Left forelimb (tissue), 1 donor: ENCODE results near the gene TRIM14.
A peak's percentile ranks its signal among the peaks of the same experiment; 100 is the strongest.
"Not testable (repeated sequence)": the region's sequence is repeated elsewhere in the genome, so short reads cannot be mapped to it uniquely, and the experiment has no call there.

Source experiments
- DNase-seq: peaks from one replicate; pipeline ENCODE4 v3.0.0-alpha.2; 2018; ENCODE audit warnings: low spot score

Gene TRIM14

DNA sequence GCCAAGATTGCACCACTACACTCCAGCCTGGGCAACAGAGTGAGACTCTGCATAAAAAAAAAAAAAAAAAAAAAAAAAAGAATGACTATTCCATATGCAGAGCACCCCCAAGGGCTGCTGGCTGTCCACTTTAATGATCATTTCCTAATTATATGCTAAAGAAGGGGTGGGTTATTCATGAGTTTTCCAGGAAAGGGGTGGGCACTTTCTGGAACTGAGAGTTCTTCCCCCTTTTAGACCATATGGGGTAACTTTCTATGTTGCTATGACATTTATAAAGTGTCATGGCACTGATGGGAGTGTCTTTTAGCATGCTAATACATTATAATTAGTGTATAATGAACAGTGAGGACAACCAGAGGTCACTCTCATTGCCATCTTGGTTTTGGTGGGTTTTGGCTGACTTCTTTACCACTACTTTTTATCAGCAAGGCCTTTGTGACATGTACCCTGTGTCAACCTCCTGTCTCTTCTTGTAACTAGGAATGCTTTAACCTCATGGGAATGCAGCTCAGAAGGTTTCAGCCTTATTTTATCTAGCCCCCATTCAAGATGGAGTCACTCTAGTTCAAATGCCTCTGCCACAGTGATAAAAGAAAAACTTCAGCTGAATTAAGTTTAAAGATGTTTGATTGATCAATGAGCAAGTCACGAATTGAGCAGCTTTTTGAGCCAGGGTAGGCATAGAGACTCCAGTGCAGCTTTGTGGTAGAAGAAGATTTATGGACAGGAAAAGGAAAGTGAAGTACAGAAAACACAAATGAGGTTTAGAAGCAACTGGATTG lies 69.5 kb downstream of the TRIM14 start:
- DNase-seq = no peak

DNA sequence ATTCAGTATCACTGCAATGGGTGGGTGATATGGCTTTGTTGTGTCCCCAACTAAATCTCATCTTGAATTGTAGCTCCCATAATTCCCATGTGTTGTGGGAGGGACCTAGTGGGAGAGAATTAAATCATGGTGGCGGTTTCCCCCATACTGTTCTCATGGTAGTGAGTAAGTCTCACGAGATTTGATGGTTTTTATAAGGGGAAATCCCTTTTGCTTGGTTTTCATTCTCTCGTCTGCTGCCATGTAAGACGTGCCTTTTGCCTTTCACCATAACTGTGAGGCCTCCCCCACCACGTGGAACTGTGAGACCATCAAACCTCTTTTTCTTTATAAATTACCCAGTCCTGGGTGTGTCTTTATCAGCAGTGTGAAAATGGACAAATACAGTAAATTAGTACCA lies 72.0 kb downstream of the TRIM14 start:
- no peak for DNase-seq

DNA sequence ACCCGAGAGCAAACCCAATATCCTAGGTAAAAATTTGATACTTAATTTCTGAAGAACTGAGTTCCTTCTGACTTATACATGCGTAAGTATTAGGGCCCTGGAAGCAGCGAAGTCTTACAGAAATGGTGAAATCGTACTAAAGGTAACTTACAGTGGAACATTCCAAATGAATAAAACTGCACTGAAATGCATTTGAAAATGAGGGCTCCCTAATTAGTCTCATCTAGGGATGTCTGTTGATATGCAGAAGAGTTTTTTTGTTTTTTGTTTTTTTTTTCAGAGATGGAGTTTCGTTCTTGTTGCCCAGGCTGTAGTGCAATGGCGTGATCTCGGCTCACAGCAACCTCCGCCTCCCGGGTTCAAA lies 72.9 kb downstream of the TRIM14 start:
- DNase-seq = no peak

DNA sequence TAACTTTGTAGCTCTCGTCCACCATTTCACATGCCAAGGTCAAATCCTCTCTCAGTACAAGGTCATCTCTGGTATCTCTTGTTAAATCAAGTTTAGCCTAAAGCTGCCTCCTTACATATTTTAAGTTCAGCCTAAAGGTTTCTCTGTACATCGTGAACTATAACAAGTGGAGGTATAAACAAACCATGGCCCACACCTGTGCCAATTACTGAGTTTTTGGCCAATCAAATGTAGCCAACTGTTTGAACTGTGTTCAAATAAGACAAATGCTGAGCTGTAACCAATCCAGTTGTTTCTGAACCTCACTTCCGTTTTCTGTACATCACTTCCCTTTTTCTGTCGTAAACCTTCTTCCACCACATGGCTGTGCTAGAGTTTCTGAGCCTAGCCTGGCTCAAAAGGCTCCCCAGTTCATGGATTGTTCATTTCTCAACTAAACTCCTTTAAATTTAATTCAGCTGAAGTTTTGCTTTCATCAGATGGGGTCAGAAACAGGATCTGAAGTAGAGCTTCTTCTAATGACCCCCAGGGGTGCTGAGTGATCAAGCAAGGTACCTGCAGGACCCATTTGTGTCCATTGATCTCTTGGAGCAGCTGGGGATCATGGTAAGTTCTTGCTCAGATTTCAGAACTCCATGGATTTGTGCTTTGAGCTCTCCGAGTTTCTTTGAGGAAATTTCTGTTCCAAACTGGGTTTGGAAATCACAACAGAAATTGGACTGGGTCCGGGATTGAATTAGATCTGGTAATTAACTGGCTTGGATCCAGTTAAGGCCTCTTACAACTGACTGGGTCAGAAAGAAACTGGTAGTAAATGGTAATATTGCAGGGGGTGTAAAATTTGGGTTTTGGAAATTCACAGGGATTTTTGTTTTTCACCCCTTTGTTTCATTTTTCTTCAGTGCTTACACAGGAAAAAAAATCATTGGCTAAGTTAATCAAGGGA lies 73.5 kb downstream of the TRIM14 start:
- no peak for DNase-seq

DNA sequence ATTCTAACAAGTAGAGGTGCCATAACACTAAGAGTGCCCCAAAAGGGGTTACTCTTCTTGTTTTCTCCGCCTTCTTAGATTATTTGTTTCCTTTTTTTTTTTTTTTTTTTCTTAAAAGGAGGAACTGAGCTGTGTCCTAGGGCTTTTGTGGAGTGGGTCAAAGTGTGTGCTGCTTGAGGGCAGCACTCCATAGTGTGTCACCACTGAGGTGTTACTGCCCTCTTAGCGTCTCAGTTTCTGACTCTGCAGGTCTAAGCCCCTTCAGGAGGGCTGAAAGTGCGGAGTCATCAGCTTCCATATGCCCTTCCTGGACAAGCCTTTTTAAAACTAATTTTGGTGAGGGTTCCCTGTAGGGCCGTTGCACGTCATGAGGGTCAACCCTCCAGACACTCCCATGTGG lies 75.1 kb downstream of the TRIM14 start:
- no peak for DNase-seq

DNA sequence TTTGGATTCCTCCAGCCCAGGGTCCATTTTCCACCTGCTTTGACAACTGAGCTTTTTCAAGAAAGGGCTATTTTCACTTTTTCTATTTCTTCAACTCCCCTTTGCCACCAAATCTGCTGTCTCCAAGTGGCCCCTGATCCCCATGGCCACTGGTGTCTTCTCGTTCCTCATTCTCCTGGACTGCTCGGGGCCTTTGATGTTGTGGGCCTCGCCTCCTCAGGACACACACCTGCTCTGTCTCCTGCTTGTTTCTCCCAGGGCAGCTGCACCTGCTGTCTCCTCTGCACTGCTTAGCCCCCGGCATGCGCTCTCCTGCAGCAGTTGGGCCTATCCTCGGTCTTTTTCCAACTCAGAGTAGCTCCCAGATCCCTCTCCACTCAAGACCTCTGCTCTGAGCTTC lies 78.8 kb downstream of the TRIM14 start:
- DNase-seq = no peak

DNA sequence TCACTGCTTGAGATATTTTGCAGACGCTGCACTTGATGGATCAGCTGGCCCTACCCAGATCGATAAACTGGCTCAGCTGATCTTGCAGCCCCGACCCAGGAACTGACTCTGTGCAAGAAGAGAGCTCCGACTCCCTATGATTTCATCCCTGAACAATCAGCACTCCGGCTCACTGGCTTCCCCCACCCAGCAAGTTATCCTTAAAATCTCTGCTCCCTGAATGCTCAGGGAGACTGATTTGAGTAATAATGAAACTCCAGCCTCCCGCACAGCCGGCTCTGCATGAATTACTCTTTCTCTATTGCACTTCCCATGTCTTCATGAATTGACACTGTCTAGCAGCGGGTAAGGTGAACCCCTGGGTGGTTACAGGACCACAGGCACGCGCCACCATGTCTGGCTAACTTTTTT lies 79.4 kb downstream of the TRIM14 start:
- DNase-seq = no peak

DNA sequence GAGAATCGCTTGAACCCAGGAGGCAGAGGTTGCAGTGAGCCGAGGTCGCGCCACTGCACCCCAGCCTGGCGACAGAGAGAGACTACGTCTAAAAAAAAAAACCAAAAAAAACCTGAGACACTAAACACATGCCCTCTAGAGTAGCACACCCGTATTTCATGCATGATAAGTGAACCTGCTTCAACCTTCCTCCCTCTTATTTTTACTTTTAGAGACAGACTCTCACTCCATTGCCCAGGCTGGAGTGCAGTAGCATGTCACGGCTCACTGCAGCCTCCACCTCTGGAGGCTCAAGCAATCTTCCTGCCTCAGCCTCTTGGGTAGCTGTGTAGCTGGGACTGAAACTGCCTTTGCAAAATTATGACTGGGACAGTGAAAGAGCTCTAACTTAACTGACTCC lies 80.1 kb downstream of the TRIM14 start:
- DNase-seq = no peak

DNA sequence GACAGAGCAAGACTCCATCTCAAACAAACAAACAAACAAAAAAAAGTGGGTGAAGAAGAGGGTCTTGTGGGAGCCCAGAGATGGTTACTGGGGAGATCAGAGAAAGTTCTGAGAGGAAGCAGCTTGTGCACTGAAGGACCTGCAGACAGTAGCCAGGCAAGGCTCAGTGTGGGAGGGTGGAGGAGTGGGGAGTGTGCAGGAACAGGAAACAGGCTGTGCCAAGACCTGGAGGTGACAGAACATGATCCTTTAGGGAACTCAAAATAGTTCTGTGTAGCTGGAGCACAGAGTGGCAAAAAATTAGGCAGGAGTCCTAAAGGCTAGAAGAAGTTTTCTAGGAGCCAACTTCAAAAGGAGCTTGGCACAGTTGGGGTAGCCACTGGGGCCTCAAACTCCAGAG lies 81.7 kb downstream of the TRIM14 start:
- DNase-seq = no peak

DNA sequence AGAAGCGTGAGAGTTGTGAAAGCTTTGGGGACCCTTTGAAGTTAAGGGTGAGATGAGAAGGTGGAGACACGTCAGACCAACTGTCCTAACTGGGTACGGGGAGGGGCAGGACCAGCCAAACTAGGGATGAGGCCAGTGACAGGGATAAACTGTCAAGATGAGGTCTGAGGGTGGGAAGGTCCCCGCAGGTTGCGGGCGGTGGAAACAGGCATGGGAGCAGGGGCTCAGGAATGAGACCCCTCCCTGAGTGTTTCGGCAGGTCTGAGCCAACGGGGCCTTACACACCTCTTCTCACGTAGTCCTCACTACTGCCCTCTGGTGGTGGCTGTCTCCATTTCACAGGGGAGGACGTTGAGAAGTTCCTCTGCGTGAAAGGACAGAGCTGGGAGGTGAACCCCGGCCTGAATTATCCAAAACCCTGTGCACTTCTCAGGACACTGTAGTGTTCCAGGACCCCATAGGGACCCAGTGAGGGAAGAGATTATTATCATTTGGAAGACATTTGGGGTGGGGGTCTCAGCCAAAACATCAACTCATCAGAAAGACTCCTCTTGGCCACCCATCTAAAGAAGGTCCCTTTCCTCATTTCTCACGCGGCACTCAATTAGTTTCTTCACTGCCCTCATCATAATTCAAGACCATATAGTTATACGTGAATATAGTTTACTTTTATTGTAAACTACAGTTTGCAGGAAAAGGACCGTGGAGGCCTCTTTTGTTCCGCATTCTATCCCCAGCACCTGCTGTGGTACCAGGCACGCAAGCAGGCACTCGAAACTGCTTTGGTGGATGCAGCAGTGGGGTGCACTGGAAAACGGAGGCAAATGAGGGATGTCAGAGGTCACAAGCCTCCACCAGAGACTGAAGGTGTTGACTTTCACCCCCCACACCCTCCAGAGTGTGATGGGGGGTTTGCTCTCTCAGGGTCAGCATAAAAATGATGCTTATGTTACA lies 84.2 kb downstream of the TRIM14 start:
- DNase-seq = peak; percentile 78

DNA sequence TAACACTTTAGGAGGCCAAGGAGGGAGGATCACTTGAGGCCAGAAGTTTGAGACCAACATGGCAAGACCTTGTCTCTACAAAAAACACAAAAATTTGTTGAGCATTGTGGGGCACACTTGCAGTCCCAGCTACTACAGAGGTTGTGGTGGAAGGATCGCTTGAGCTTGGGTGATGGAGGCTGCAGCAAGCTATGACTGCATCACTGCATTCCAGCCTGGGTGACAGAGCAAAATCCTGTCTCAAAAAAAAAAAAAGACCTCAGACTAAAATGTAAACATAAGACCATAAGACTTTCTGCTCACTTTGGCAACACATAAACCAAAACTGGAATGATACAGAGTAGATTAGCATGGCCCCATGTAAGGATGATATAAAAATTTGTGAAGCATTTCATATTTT lies 87.1 kb downstream of the TRIM14 start:
- DNase-seq = no peak

DNA sequence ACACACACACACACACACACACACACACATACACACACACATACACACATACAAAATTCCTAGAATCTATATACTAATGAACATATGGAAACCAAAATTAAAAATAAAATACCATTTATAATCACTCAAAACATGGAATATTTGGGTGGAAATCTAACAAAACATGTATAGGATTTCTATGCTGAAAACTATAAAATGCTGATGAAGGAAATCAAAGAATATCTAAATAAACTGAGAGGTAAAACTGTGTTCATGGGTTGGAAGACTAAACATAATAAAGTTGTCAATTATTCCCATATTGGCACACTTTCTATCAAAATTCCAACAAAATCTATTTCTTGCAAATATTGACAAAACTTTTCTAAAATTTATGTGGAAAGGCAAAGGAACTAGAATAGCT lies 87.9 kb downstream of the TRIM14 start:
- DNase-seq = no peak

DNA sequence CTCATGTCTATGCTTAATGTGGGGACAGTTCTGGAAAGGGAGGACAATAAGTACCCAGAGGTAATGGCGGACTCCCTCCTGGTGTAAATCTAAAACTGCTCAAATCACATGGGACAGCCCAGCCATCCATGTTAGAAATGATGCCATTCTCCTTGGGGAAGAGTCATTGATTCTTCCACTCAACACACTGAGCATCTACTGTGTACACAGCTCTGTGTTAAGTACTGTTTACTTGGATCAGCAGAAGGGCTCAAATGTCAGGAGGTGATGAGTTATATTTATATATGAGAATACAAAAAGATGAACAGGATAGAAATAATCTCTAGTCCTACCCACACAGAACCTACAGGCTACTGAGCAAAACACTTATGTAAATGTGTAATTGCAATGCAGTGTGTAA lies 94.3 kb downstream of the TRIM14 start:
- DNase-seq = no peak

DNA sequence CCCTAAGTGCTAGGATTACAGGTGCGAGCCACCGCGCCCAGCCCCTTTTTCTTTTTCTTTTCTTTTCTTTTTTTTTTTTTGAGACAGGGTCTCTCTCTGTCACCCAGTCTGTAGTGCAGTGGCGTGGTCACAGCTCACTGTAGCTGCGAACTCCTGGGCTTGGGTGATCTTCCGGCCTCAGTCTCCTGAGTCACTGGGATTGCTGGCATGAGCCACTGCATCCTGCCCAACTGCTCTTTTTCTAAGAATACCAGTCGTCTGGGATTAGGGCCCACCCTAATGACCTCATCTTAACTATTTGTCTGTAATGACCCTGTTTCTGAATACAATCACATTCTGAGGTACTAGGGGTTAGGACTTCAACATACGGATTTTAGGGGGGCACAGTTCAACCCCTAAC lies 96.6 kb downstream of the TRIM14 start:
- no peak for DNase-seq

DNA sequence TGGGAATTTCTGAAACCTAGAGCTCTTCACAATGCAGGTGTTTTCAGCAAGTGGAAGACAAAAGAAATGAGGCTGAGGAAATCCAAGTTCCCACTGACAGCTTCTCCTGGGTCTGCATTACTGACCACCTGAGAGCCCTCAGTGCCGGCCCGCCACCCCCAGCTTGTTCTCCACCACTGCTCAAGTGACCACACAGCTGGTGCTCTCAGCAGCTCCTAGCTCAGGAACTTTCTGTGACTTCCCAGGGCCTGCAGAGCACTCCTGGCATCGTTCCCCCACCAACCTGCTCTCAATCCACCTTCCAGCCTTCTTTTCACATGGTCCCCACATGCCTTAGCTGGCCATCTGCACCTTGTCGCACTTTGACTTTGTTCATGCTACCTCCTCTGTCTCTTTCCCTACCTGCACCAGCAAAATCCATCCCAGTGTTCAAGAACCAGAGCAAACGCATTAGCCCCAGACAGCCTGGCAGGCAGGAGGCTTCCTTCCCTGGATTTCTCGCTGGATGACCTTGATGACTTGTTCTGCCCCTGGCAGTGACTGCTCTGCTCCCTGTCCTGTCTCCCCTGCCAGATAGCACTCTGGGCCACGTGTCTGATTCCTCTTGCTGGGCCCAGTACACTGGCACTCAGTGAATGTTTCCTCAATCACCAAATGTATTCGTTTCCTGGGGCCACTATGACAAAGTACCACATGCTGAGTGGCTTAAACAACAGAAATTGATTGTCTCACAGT lies 97.5 kb downstream of the TRIM14 start:
- DNase-seq = no peak

DNA sequence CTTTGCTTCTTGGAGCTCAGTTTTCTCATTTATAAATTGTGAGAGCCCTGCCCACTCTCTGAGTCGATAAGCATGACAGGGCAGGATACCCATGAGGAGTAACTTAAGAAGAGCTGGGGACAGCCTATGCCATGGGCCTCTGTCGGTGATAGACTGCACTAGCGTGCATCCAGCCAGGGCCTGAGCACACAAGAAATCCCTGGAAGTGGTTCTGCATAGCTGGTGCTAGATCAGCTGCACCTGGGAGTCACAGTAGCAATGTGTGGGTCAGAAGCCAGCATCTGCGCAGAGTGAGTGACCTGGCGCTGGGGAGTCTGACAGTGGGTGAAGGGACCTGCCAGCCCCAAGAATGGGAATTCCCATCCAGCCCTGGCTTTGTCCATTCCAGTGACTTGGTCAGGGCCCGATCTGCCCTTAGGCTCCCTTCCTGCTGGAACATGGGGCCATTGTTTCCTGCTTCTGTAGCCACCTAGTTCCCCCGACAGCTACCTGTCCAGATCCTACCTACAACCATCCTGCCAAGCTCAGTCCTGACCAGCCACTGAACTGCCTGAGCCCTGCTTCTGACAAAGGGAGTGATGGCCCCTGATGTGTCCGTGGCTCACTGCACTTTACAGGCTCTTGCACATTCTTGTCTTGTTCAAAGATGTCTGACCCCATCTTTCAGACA lies 98.4 kb downstream of the TRIM14 start:
- DNase-seq = no peak

DNA sequence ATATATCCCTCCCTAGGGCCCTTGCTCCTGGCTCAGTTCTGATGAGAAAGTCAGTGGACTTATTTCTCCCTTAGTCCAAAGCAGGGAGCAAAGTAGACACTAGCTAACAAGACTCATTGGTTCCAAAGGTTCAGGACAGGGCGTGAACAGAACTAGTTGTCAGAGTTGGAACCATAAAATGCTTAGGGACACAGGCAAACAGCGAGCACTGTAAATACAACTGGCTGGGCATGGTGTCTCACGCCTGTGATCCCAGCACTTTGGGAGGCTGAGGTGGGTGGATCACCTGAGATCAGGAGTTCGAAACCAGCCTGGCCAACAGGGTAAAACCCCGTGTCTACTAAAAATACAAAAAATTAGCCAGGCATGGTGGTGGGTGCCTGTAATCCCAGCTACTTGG lies 99.2 kb downstream of the TRIM14 start:
- not testable (repeated sequence) for DNase-seq
